GM23338 (cell line): ENCODE measurements around the gene B3GNT4. TPM values are rescaled to one million over a fixed set of nuclear protein-coding genes. Genes with fewer than 3 reads are reported as not detected.

Experiments used
- ATAC-seq: fragments of 200-7000 bp; cut with Tn5 transposase; 3 replicates; pipeline ENCODE4 v1.9.1; 2020
- DNase-seq: peaks from one replicate; pipeline ENCODE4 v3.0.0-alpha.2; 2015; ENCODE audit warnings: low spot score
- H2AFZ ChIP-seq: fragments of 200-600 bp; sonication (generic); 2 replicates; pipeline ENCODE4 v1.8.0; 2016; ENCODE audit warnings: antibody characterized with exemption, mild to moderate bottlenecking, moderate library complexity
- H3F3A ChIP-seq: fragments of 200-600 bp; sonication (generic); replicated peaks from 2 replicates; pipeline ENCODE4 v1.8.0; 2017; ENCODE audit warnings: antibody characterized with exemption, mixed run types, low read depth
- H3K27ac ChIP-seq: fragments of 200-600 bp; sonication (generic); 2 replicates; pipeline ENCODE4 v1.6.1; 2016; ENCODE audit warnings: low read depth
- H3K27me3 ChIP-seq: fragments of 200-600 bp; sonication (generic); 2 replicates; pipeline ENCODE4 v1.8.0; 2016; ENCODE audit warnings: mild to moderate bottlenecking, mixed run types, moderate library complexity; ENCODE audit not compliant: insufficient read depth
- H3K36me3 ChIP-seq: fragments of 200-600 bp; sonication (generic); 2 replicates; pipeline ENCODE4 v1.8.0; 2016; ENCODE audit warnings: mild to moderate bottlenecking; ENCODE audit not compliant: insufficient read depth
- H3K4me1 ChIP-seq: fragments of 200-600 bp; sonication (generic); 2 replicates; pipeline ENCODE4 v1.8.0; 2016; ENCODE audit warnings: mild to moderate bottlenecking, moderate library complexity; ENCODE audit not compliant: insufficient read depth
- H3K4me2 ChIP-seq: fragments of 200-600 bp; sonication (generic); 2 replicates; pipeline ENCODE4 v1.7.1; 2017; ENCODE audit warnings: mixed run types
- H3K4me3 ChIP-seq: fragments of 200-600 bp; sonication (generic); 2 replicates; pipeline ENCODE4 v1.6.1; 2016; ENCODE audit warnings: mixed run types
- H3K79me2 ChIP-seq: fragments of 200-600 bp; sonication (generic); replicated peaks from 2 replicates; pipeline ENCODE4 v1.8.0; 2017; ENCODE audit warnings: mild to moderate bottlenecking; ENCODE audit not compliant: insufficient read depth
- H3K9me2 ChIP-seq: fragments of 200-600 bp; sonication (generic); 2 replicates; pipeline ENCODE4 v1.8.0; 2017; ENCODE audit not compliant: insufficient read depth
- H4K20me1 ChIP-seq: fragments of 200-600 bp; sonication (generic); replicated peaks from 2 replicates; pipeline ENCODE4 v1.8.0; 2017; ENCODE audit warnings: mild to moderate bottlenecking; ENCODE audit not compliant: insufficient read depth
- H3K27ac Mint-ChIP-seq: 2 replicates; pipeline ENCODE4 v1.8.0; 2020; ENCODE audit warnings: inconsistent platforms, mild to moderate bottlenecking, moderate library complexity, mixed read lengths
- H3K27me3 Mint-ChIP-seq: 3 replicates; pipeline ENCODE4 v1.8.0; 2022; ENCODE audit warnings: low read depth, mild to moderate bottlenecking, moderate library complexity, mixed read lengths, inconsistent platforms; ENCODE audit not compliant: insufficient read depth, poor library complexity
- H3K36me3 Mint-ChIP-seq: 3 replicates; pipeline ENCODE4 v1.8.0; 2021; ENCODE audit warnings: low read depth, mild to moderate bottlenecking, inconsistent platforms, moderate library complexity, mixed read lengths
- H3K4me1 Mint-ChIP-seq: 3 replicates; pipeline ENCODE4 v1.8.0; 2020; ENCODE audit warnings: mild to moderate bottlenecking, inconsistent platforms, mixed read lengths
- H3K4me3 Mint-ChIP-seq: 3 replicates; pipeline ENCODE4 v1.8.0; 2021; ENCODE audit warnings: moderate library complexity, mild to moderate bottlenecking, inconsistent platforms, mixed read lengths
- H3K9me3 Mint-ChIP-seq: 3 replicates; pipeline ENCODE4 v1.8.0; 2020; ENCODE audit warnings: moderate library complexity, mild to moderate bottlenecking, inconsistent platforms, mixed read lengths
- EZH2phosphoT487 ChIP-seq: fragments of 200-600 bp; sonication (generic); IDR thresholded peaks from one replicate; pipeline ENCODE4 v1.8.1; 2018; ENCODE audit warnings: antibody characterized with exemption; ENCODE audit not compliant: unreplicated experiment
- JUNB ChIP-seq: IDR thresholded peaks from one replicate; pipeline ENCODE4 v1.6.1; 2016; ENCODE audit warnings: antibody characterized with exemption; ENCODE audit not compliant: unreplicated experiment
- NANOG ChIP-seq: IDR thresholded peaks from 2 replicates; pipeline ENCODE4 v1.6.1; 2016; ENCODE audit warnings: antibody characterized with exemption, borderline replicate concordance
- POLR2AphosphoS5 ChIP-seq: IDR thresholded peaks from 2 replicates; pipeline ENCODE4 v1.6.1; 2016; ENCODE audit warnings: antibody characterized with exemption, low read depth
- polyA plus RNA-seq: library from polyadenylated mRNA; unstranded; fragments of >200 nt; fragmentation: Nextera tagmentation; extraction: Ambion mirVana; gene quantifications from 2 replicates; pipeline ENCODE4 v1.2.1, GENCODE V29; 2016
- total RNA-seq: library from RNA; depleted of rRNA; stranded (reverse); fragments of >200 nt; shearing (Covaris generic); gene quantifications from 2 replicates; pipeline ENCODE4 v1.2.3, GENCODE V29; 2014
- TF ChIP-seq, protein P1 (sequence below): fragments of 250-450 bp; sonication (Bioruptor Pico); IDR thresholded peaks from 2 replicates; pipeline ENCODE4 v1.5.0; 2020; ENCODE audit warnings: mild to moderate bottlenecking, moderate library complexity
- TF ChIP-seq, protein P2 (sequence below), 2 experiments: fragments of 200-600 bp in 1 of 2; sonication (generic) in 1 of 2; conservative IDR thresholded peaks; 2 replicates each; pipeline versions ENCODE4 v1.5.1 to v1.6.1; 2016 to 2017; ENCODE audit warnings: antibody characterized with exemption in 2 of 2, low read depth in 2 of 2, mild to moderate bottlenecking in 2 of 2, moderate library complexity in 1 of 2
- TF ChIP-seq, protein P3 (sequence below): IDR thresholded peaks from one replicate; pipeline ENCODE4 v1.6.1; 2018; ENCODE audit warnings: antibody characterized with exemption; ENCODE audit not compliant: unreplicated experiment

Gene B3GNT4
- total and polyA plus RNA-seq, 2 experiments from 2014 or later: 0.80 to 1.8 TPM

DNA sequence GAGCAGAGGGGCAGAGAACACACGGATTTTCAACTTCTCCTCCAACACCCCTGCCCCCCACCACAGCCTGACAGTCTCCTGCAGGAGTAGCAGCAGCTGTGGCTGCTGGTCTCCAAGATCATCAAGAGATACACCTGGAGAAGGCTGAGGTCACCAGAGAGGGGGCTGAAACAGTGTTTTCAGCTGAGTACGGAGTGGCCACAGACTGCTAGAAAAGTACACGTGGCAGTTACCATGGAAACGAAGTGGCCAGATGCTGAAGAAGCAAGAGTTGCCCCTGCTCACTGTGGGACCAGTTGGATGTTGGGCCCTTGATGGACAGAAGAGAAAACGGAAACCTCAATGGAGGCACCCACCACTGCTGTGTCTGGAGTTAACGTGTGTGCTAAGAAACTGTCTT lies 27.3 kb downstream of the B3GNT4 start:
- Histone ChIP-seq H2AFZ (no peak overlapping the region), H3K36me3 (no peaks in the 10 kb centered on the region)

More for the DNA sequence above, 27.3 kb downstream of the B3GNT4 start:
- Histone ChIP-seq H4K20me1 (no peaks in the 10 kb centered on the region), H3K9me2 (no peaks in the 10 kb centered on the region), H3K79me2 (no peaks in the 10 kb centered on the region), H3K4me2 (no peak overlapping the region), H3K27ac (no peak overlapping the region), H3K4me3 (no peak overlapping the region), H3F3A (peaks cover 3% of the 10 kb centered on the region; the same call in 1 of the 2 replicates), H3K27me3 (no peaks in the 10 kb centered on the region), H3K4me1 (peaks cover 2% of the 10 kb centered on the region; the same call in 1 of the 2 replicates)
- Mint-ChIP-seq H3K27ac (no peak overlapping the region), H3K4me1 (peaks cover 7% of the 10 kb centered on the region), H3K4me3 (no peak overlapping the region), H3K36me3 (peaks cover 22% of the 10 kb centered on the region), H3K9me3 (no peaks in the 10 kb centered on the region), H3K27me3 (peaks cover 2% of the 10 kb centered on the region)
- DNase-seq: no peak
- TF ChIP-seq NANOG: no peak
- TF ChIP-seq JUNB: no peak
- TF ChIP-seq, protein P1, sequence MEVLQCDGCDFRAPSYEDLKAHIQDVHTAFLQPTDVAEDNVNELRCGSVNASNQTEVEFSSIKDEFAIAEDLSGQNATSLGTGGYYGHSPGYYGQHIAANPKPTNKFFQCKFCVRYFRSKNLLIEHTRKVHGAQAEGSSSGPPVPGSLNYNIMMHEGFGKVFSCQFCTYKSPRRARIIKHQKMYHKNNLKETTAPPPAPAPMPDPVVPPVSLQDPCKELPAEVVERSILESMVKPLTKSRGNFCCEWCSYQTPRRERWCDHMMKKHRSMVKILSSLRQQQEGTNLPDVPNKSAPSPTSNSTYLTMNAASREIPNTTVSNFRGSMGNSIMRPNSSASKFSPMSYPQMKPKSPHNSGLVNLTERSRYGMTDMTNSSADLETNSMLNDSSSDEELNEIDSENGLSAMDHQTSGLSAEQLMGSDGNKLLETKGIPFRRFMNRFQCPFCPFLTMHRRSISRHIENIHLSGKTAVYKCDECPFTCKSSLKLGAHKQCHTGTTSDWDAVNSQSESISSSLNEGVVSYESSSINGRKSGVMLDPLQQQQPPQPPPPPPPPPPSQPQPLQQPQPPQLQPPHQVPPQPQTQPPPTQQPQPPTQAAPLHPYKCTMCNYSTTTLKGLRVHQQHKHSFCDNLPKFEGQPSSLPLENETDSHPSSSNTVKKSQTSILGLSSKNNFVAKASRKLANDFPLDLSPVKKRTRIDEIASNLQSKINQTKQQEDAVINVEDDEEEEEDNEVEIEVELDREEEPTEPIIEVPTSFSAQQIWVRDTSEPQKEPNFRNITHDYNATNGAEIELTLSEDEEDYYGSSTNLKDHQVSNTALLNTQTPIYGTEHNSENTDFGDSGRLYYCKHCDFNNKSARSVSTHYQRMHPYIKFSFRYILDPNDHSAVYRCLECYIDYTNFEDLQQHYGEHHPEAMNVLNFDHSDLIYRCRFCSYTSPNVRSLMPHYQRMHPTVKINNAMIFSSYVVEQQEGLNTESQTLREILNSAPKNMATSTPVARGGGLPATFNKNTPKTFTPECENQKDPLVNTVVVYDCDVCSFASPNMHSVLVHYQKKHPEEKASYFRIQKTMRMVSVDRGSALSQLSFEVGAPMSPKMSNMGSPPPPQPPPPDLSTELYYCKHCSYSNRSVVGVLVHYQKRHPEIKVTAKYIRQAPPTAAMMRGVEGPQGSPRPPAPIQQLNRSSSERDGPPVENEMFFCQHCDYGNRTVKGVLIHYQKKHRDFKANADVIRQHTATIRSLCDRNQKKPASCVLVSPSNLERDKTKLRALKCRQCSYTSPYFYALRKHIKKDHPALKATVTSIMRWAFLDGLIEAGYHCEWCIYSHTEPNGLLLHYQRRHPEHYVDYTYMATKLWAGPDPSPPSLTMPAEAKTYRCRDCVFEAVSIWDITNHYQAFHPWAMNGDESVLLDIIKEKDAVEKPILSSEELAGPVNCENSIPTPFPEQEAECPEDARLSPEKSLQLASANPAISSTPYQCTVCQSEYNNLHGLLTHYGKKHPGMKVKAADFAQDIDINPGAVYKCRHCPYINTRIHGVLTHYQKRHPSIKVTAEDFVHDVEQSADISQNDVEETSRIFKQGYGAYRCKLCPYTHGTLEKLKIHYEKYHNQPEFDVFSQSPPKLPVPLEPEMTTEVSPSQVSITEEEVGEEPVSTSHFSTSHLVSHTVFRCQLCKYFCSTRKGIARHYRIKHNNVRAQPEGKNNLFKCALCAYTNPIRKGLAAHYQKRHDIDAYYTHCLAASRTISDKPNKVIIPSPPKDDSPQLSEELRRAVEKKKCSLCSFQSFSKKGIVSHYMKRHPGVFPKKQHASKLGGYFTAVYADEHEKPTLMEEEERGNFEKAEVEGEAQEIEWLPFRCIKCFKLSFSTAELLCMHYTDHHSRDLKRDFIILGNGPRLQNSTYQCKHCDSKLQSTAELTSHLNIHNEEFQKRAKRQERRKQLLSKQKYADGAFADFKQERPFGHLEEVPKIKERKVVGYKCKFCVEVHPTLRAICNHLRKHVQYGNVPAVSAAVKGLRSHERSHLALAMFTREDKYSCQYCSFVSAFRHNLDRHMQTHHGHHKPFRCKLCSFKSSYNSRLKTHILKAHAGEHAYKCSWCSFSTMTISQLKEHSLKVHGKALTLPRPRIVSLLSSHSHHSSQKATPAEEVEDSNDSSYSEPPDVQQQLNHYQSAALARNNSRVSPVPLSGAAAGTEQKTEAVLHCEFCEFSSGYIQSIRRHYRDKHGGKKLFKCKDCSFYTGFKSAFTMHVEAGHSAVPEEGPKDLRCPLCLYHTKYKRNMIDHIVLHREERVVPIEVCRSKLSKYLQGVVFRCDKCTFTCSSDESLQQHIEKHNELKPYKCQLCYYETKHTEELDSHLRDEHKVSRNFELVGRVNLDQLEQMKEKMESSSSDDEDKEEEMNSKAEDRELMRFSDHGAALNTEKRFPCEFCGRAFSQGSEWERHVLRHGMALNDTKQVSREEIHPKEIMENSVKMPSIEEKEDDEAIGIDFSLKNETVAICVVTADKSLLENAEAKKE (CRISPR knock-in tag): no peak
- no peak for TF ChIP-seq POLR2AphosphoS5
- TF ChIP-seq EZH2phosphoT487: no peak
- TF ChIP-seq, protein P2, sequence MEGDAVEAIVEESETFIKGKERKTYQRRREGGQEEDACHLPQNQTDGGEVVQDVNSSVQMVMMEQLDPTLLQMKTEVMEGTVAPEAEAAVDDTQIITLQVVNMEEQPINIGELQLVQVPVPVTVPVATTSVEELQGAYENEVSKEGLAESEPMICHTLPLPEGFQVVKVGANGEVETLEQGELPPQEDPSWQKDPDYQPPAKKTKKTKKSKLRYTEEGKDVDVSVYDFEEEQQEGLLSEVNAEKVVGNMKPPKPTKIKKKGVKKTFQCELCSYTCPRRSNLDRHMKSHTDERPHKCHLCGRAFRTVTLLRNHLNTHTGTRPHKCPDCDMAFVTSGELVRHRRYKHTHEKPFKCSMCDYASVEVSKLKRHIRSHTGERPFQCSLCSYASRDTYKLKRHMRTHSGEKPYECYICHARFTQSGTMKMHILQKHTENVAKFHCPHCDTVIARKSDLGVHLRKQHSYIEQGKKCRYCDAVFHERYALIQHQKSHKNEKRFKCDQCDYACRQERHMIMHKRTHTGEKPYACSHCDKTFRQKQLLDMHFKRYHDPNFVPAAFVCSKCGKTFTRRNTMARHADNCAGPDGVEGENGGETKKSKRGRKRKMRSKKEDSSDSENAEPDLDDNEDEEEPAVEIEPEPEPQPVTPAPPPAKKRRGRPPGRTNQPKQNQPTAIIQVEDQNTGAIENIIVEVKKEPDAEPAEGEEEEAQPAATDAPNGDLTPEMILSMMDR (conservative IDR thresholded peaks at IDR 0.05; ENCODE audit: low read depth in 2 of 2): no peak
- TF ChIP-seq, protein P3, sequence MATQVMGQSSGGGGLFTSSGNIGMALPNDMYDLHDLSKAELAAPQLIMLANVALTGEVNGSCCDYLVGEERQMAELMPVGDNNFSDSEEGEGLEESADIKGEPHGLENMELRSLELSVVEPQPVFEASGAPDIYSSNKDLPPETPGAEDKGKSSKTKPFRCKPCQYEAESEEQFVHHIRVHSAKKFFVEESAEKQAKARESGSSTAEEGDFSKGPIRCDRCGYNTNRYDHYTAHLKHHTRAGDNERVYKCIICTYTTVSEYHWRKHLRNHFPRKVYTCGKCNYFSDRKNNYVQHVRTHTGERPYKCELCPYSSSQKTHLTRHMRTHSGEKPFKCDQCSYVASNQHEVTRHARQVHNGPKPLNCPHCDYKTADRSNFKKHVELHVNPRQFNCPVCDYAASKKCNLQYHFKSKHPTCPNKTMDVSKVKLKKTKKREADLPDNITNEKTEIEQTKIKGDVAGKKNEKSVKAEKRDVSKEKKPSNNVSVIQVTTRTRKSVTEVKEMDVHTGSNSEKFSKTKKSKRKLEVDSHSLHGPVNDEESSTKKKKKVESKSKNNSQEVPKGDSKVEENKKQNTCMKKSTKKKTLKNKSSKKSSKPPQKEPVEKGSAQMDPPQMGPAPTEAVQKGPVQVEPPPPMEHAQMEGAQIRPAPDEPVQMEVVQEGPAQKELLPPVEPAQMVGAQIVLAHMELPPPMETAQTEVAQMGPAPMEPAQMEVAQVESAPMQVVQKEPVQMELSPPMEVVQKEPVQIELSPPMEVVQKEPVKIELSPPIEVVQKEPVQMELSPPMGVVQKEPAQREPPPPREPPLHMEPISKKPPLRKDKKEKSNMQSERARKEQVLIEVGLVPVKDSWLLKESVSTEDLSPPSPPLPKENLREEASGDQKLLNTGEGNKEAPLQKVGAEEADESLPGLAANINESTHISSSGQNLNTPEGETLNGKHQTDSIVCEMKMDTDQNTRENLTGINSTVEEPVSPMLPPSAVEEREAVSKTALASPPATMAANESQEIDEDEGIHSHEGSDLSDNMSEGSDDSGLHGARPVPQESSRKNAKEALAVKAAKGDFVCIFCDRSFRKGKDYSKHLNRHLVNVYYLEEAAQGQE: no peak
- ATAC-seq: no peak
